K562 (cell line): ENCODE measurements around the gene COL4A5.

Experiments used
- AFF4 ChIP-seq: sonication (generic); formaldehyde crosslinking; IDR thresholded peaks from 2 replicates; pipeline ENCODE4 v1.8.0; 2023; ENCODE audit warnings: mild to moderate bottlenecking, missing genetic modification reagents
- BRF2 ChIP-seq: IDR thresholded peaks from 3 replicates; pipeline ENCODE4 v1.6.1; 2011; ENCODE audit warnings: borderline replicate concordance, mild to moderate bottlenecking; ENCODE audit not compliant: insufficient read length, insufficient read depth
- KDM5B ChIP-seq: fragments of 200-600 bp; sonication (generic); IDR thresholded peaks from 2 replicates; pipeline ENCODE4 v1.6.1; 2012; ENCODE audit warnings: low read depth, mild to moderate bottlenecking, moderate library complexity, low read length, control low read depth, inconsistent platforms; ENCODE audit not compliant: insufficient replicate concordance
- POLR2A ChIP-seq: fragments of 450-650 bp; conservative IDR thresholded peaks from 2 replicates; pipeline ENCODE4 v1.6.1; 2016
- PPARD ChIP-seq: fragments of 250-450 bp; sonication (Bioruptor Pico); IDR thresholded peaks from 2 replicates; pipeline ENCODE4 v1.8.0; 2022; ENCODE audit warnings: inconsistent platforms, mild to moderate bottlenecking, moderate library complexity
- RHOXF2B ChIP-seq: fragments of 250-450 bp; sonication (Bioruptor Pico); conservative IDR thresholded peaks from 2 replicates; pipeline ENCODE4 v1.5.1; 2021
- SP1 ChIP-seq: sonication (generic); formaldehyde crosslinking; IDR thresholded peaks from 2 replicates; pipeline ENCODE4 v1.8.1; 2022; ENCODE audit warnings: mild to moderate bottlenecking, missing genetic modification reagents
- TBL1XR1 ChIP-seq, 2 experiments: IDR thresholded peaks; 2 replicates each; pipeline ENCODE4 v1.6.1; 2012; ENCODE audit warnings: improper control_type of control experiment in 2 of 2, low read length in 2 of 2, mild to moderate bottlenecking in 1 of 2
- ZNF121 ChIP-seq: sonication (generic); formaldehyde crosslinking; conservative IDR thresholded peaks from 2 replicates; pipeline ENCODE4 v1.8.0; 2022; ENCODE audit warnings: missing genetic modification reagents
- ZNF143 ChIP-seq: sonication (generic); formaldehyde crosslinking; IDR thresholded peaks from 2 replicates; pipeline ENCODE4 v1.9.0; 2022; ENCODE audit warnings: mild to moderate bottlenecking, missing genetic modification reagents
- TF ChIP-seq, protein P1 (sequence below), 3 experiments: IDR thresholded peaks in 2 of 3; conservative IDR thresholded peaks in 1 of 3; 2 replicates each; pipeline ENCODE4 v1.5.1; 2011 to 2012; ENCODE audit warnings: low read length in 3 of 3, mild to moderate bottlenecking in 3 of 3, control low read depth in 2 of 3, improper control_type of control experiment in 1 of 3, inconsistent platforms in 1 of 3, low read depth in 1 of 3, mixed read lengths in 1 of 3, moderate library complexity in 1 of 3; ENCODE audit not compliant: insufficient read depth in 2 of 3

DNA sequence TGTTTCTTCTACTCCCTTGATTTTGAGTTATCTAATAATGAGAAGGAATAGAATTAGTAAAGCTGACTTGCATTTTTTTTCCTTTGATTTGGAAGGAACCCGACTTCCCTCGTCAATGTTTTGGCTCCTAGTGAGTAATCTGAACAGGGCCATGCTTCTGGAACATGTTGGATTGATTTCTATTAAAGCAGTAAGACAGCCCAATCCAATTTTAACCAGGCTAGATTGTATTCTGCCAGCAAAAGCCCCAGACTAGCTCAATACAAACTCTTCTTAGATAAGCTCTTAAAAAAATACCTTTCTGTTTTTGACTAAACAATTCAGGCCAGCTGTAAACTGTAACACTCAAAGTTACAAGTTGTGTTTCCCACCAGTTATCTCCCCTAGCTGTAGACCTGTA is 170.5 kb downstream of the COL4A5 start:
- TF ChIP-seq PPARD (CRISPR knock-in tag) (no peak), POLR2A (no peak), KDM5B (no peak), BRF2 (no peak), RHOXF2B (CRISPR knock-in tag) (no peak), ZNF121 (no peak), TBL1XR1 (IDR thresholded peaks at IDR 0.05; ENCODE audit: low read length in 2 of 2) (no peak), ZNF143 (CRISPR knock-in tag) (no peak), SP1 (no peak), AFF4 (CRISPR knock-in tag) (no peak)
- TF ChIP-seq, protein P1, sequence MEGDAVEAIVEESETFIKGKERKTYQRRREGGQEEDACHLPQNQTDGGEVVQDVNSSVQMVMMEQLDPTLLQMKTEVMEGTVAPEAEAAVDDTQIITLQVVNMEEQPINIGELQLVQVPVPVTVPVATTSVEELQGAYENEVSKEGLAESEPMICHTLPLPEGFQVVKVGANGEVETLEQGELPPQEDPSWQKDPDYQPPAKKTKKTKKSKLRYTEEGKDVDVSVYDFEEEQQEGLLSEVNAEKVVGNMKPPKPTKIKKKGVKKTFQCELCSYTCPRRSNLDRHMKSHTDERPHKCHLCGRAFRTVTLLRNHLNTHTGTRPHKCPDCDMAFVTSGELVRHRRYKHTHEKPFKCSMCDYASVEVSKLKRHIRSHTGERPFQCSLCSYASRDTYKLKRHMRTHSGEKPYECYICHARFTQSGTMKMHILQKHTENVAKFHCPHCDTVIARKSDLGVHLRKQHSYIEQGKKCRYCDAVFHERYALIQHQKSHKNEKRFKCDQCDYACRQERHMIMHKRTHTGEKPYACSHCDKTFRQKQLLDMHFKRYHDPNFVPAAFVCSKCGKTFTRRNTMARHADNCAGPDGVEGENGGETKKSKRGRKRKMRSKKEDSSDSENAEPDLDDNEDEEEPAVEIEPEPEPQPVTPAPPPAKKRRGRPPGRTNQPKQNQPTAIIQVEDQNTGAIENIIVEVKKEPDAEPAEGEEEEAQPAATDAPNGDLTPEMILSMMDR (IDR thresholded peaks at IDR 0.05 in 2 of 3, conservative IDR thresholded peaks at IDR 0.05 in 1 of 3; ENCODE audit: insufficient read depth in 2 of 3, low read depth in 1 of 3, low read length in 3 of 3) = no peak
